GM23338 (cell line): ENCODE measurements around the gene GTF2E1. TPM values are rescaled to one million over a fixed set of nuclear protein-coding genes. Genes with fewer than 3 reads are reported as not detected.

Experiments
- ATAC-seq: fragments of 200-7000 bp; cut with Tn5 transposase; 3 replicates; pipeline ENCODE4 v1.9.1; 2020
- DNase-seq: peaks from one replicate; pipeline ENCODE4 v3.0.0-alpha.2; 2015; ENCODE audit warnings: low spot score
- H2AFZ ChIP-seq: fragments of 200-600 bp; sonication (generic); 2 replicates; pipeline ENCODE4 v1.8.0; 2016; ENCODE audit warnings: antibody characterized with exemption, mild to moderate bottlenecking, moderate library complexity
- H3F3A ChIP-seq: fragments of 200-600 bp; sonication (generic); replicated peaks from 2 replicates; pipeline ENCODE4 v1.8.0; 2017; ENCODE audit warnings: antibody characterized with exemption, mixed run types, low read depth
- H3K27ac ChIP-seq: fragments of 200-600 bp; sonication (generic); 2 replicates; pipeline ENCODE4 v1.6.1; 2016; ENCODE audit warnings: low read depth
- H3K27me3 ChIP-seq: fragments of 200-600 bp; sonication (generic); 2 replicates; pipeline ENCODE4 v1.8.0; 2016; ENCODE audit warnings: mild to moderate bottlenecking, mixed run types, moderate library complexity; ENCODE audit not compliant: insufficient read depth
- H3K36me3 ChIP-seq: fragments of 200-600 bp; sonication (generic); 2 replicates; pipeline ENCODE4 v1.8.0; 2016; ENCODE audit warnings: mild to moderate bottlenecking; ENCODE audit not compliant: insufficient read depth
- H3K4me1 ChIP-seq: fragments of 200-600 bp; sonication (generic); 2 replicates; pipeline ENCODE4 v1.8.0; 2016; ENCODE audit warnings: mild to moderate bottlenecking, moderate library complexity; ENCODE audit not compliant: insufficient read depth
- H3K4me2 ChIP-seq: fragments of 200-600 bp; sonication (generic); 2 replicates; pipeline ENCODE4 v1.7.1; 2017; ENCODE audit warnings: mixed run types
- H3K4me3 ChIP-seq: fragments of 200-600 bp; sonication (generic); 2 replicates; pipeline ENCODE4 v1.6.1; 2016; ENCODE audit warnings: mixed run types
- H3K79me2 ChIP-seq: fragments of 200-600 bp; sonication (generic); replicated peaks from 2 replicates; pipeline ENCODE4 v1.8.0; 2017; ENCODE audit warnings: mild to moderate bottlenecking; ENCODE audit not compliant: insufficient read depth
- H3K9me2 ChIP-seq: fragments of 200-600 bp; sonication (generic); 2 replicates; pipeline ENCODE4 v1.8.0; 2017; ENCODE audit not compliant: insufficient read depth
- H4K20me1 ChIP-seq: fragments of 200-600 bp; sonication (generic); replicated peaks from 2 replicates; pipeline ENCODE4 v1.8.0; 2017; ENCODE audit warnings: mild to moderate bottlenecking; ENCODE audit not compliant: insufficient read depth
- H3K27ac Mint-ChIP-seq: 2 replicates; pipeline ENCODE4 v1.8.0; 2020; ENCODE audit warnings: inconsistent platforms, mild to moderate bottlenecking, moderate library complexity, mixed read lengths
- H3K27me3 Mint-ChIP-seq: 3 replicates; pipeline ENCODE4 v1.8.0; 2022; ENCODE audit warnings: low read depth, mild to moderate bottlenecking, moderate library complexity, mixed read lengths, inconsistent platforms; ENCODE audit not compliant: insufficient read depth, poor library complexity
- H3K36me3 Mint-ChIP-seq: 3 replicates; pipeline ENCODE4 v1.8.0; 2021; ENCODE audit warnings: low read depth, mild to moderate bottlenecking, inconsistent platforms, moderate library complexity, mixed read lengths
- H3K4me1 Mint-ChIP-seq: 3 replicates; pipeline ENCODE4 v1.8.0; 2020; ENCODE audit warnings: mild to moderate bottlenecking, inconsistent platforms, mixed read lengths
- H3K4me3 Mint-ChIP-seq: 3 replicates; pipeline ENCODE4 v1.8.0; 2021; ENCODE audit warnings: moderate library complexity, mild to moderate bottlenecking, inconsistent platforms, mixed read lengths
- H3K9me3 Mint-ChIP-seq: 3 replicates; pipeline ENCODE4 v1.8.0; 2020; ENCODE audit warnings: moderate library complexity, mild to moderate bottlenecking, inconsistent platforms, mixed read lengths
- CREB1 ChIP-seq: fragments of 250-450 bp; sonication (Bioruptor Pico); IDR thresholded peaks from 2 replicates; pipeline ENCODE4 v1.5.0; 2020; ENCODE audit warnings: low read depth, mild to moderate bottlenecking, moderate library complexity
- EZH2 ChIP-seq: fragments of 200-600 bp; sonication (generic); IDR thresholded peaks from one replicate; pipeline ENCODE4 v1.8.0; 2017; ENCODE audit warnings: antibody characterized with exemption, mild to moderate bottlenecking, low read depth; ENCODE audit not compliant: unreplicated experiment
- EZH2phosphoT487 ChIP-seq: fragments of 200-600 bp; sonication (generic); IDR thresholded peaks from one replicate; pipeline ENCODE4 v1.8.1; 2018; ENCODE audit warnings: antibody characterized with exemption; ENCODE audit not compliant: unreplicated experiment
- NANOG ChIP-seq: IDR thresholded peaks from 2 replicates; pipeline ENCODE4 v1.6.1; 2016; ENCODE audit warnings: antibody characterized with exemption, borderline replicate concordance
- POLR2AphosphoS5 ChIP-seq: IDR thresholded peaks from 2 replicates; pipeline ENCODE4 v1.6.1; 2016; ENCODE audit warnings: antibody characterized with exemption, low read depth
- STAT1 ChIP-seq: IDR thresholded peaks from one replicate; pipeline ENCODE4 v1.6.1; 2016; ENCODE audit warnings: antibody characterized with exemption; ENCODE audit not compliant: unreplicated experiment
- ZNF331 ChIP-seq: fragments of 250-450 bp; sonication (Bioruptor Pico); IDR thresholded peaks from 2 replicates; pipeline ENCODE4 v1.5.0; 2020; ENCODE audit warnings: low read depth, mild to moderate bottlenecking, moderate library complexity
- ZNF462 ChIP-seq: fragments of 250-450 bp; sonication (Bioruptor Pico); IDR thresholded peaks from 2 replicates; pipeline ENCODE4 v1.5.0; 2020; ENCODE audit warnings: mild to moderate bottlenecking, moderate library complexity
- polyA plus RNA-seq: library from polyadenylated mRNA; unstranded; fragments of >200 nt; fragmentation: Nextera tagmentation; extraction: Ambion mirVana; gene quantifications from 2 replicates; pipeline ENCODE4 v1.2.1, GENCODE V29; 2016
- total RNA-seq: library from RNA; depleted of rRNA; stranded (reverse); fragments of >200 nt; shearing (Covaris generic); gene quantifications from 2 replicates; pipeline ENCODE4 v1.2.3, GENCODE V29; 2014

Gene GTF2E1
- total and polyA plus RNA-seq, 2 experiments from 2014 or later: 24.3 to 69.0 TPM

DNA sequence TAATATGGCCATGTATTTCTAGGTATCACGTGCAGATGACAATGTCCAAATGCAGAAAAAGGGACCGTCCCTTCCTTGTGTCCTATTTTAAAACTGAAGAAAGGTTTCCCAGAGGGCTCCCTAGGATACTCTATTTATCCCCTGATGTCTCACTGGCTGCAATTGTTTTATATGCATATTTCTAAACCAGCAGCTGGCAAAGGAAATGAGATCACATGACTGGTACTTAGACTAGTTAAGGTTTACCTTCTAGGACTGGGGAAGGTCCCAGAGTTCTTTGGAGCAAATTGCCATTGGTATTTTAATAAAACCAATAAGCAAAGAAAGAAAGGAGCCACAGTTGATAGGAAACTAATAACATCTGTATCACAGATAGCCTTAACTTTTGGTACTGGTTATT, 29.5 kb downstream of the GTF2E1 start (continued):
- no peak for TF ChIP-seq ZNF462
- no peak for TF ChIP-seq EZH2
- TF ChIP-seq EZH2phosphoT487: no peak
- TF ChIP-seq NANOG: no peak
- TF ChIP-seq STAT1: no peak
- TF ChIP-seq ZNF331 (CRISPR knock-in tag): no peak
- TF ChIP-seq POLR2AphosphoS5: no peak

DNA sequence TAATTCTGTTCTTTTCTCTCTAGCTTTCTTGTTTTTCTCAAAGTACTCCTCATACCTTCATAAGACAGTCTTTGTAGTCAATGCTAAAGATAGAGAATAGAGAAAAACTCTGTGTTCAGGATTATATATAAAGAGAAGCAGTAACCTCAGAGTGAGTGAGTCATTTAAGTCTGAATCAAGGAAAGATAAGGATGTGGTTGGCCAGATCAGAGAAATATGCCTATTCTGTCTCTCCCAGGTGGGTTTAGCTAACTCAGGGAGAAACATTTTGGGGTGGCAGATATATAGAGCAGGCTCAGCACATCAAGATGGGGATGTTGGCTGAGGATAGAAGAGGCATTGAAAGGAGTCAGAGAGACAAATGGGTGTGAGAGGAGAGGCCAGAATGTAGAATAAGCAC, 31.4 kb downstream of the GTF2E1 start:
- H2AFZ ChIP-seq: no peak overlapping the region
- Mint-ChIP-seq H3K4me3 (no peak overlapping the region), H3K36me3 (peaks cover 27% of the 10 kb centered on the region), H3K4me1 (peaks cover 30% of the 10 kb centered on the region), H3K27ac (no peak overlapping the region), H3K9me3 (no peaks in the 10 kb centered on the region), H3K27me3 (no peaks in the 10 kb centered on the region)
- no peak overlapping the region for H3K27ac ChIP-seq
- no peaks in the 10 kb centered on the region for H3F3A ChIP-seq
- H3K79me2 ChIP-seq: peaks cover 37% of the 10 kb centered on the region
- no peaks in the 10 kb centered on the region for H3K9me2 ChIP-seq
- DNase-seq (no peak), ATAC-seq (no peak)
- peaks cover 2% of the 10 kb centered on the region; the same call in 1 of the 2 replicates for H4K20me1 ChIP-seq
- 0 out of 2 replicates have a peak, but pooled peaks cover 6% of the 10 kb centered on the region for H3K36me3 ChIP-seq
- peaks cover 9% of the 10 kb centered on the region; the same call in 1 of the 2 replicates for H3K4me1 ChIP-seq
- no peak overlapping the region for H3K4me3 ChIP-seq
- no peak overlapping the region for H3K4me2 ChIP-seq
- no peaks in the 10 kb centered on the region for H3K27me3 ChIP-seq
- TF ChIP-seq NANOG: no peak
- no peak for TF ChIP-seq STAT1
- TF ChIP-seq POLR2AphosphoS5: no peak
- TF ChIP-seq CREB1 (CRISPR knock-in tag): no peak
- TF ChIP-seq ZNF331 (CRISPR knock-in tag): no peak
- no peak for TF ChIP-seq ZNF462
